NCI-H2029 (cell line): ENCODE data around the gene RPP21.

Experiments used
- DNase-seq: peaks from one replicate; lab custom pipeline; 2025; lab: John Stamatoyannopoulos, UW

The RPP21 gene

GRCh38 chr6:30344868-30345671 lies at the start of gene RPP21:
RPP21 (plus strand) TSS chr6:30345156; CDS start chr6:30345172, 16 bp downstream.
- DNase-seq = peak; percentile 85

DNA sequence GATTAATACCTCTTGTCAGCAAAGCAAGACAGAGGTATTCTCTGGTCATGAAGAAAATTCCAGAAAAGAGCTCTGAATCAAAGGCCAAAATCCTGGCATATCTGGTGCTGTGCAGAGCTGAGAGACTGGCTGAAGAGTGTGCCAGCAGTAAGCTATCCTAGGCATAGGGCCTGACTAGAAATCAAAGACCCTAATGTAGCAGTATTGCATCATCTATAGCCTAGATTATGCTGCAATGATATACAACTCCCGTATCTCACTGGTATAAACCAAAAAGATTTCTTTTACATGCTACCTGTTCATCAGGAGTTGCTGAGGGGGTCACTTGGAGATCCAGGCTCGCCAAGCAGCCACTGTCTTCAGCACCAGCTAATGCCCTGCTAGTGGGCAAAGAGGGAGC lies 49.1 kb upstream of the RPP21 start:
- no peak for DNase-seq

- no peak for DNase-seq
Measured at GRCh38 chr6:30304002-30304401, 41.0 kb upstream of the RPP21 start.

DNA sequence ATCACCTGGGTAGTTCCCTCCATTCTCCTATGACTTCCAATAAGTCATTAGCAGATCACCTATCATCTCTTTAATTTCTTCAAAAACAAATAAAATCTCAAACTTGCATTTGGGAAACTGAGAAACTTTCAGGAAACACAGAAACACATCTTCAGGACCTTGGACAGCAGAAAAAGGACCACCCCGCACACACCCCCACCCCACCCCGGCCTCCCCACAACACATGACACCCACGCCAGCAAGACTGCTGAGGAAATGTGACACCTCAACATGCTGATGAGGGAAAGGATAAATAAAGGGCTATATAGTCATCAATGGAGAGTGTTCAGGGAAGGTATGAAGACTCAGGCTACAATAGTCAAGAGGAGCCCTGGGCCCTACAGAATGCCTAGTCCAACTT lies 33.9 kb upstream of the RPP21 start:
- no peak for DNase-seq

DNA sequence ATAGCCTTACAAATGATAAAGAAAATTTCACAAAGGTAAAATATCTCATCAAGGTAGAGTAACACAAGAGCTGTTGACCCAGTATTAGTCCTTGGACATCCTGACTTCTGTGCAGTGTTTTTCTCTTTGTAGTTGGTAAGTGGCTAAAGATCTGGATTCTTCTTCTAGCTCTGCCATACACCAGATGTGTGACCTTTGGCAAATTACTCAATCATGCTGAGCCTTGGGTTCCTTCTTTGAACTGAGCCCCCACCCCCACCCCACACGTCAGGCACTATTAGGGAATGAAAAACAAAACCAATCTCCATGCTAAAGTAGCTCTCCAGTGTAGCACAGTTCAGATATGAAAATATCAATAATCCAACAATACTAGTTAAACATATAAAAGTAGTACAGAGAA lies 33.3 kb upstream of the RPP21 start:
- no peak for DNase-seq

DNA sequence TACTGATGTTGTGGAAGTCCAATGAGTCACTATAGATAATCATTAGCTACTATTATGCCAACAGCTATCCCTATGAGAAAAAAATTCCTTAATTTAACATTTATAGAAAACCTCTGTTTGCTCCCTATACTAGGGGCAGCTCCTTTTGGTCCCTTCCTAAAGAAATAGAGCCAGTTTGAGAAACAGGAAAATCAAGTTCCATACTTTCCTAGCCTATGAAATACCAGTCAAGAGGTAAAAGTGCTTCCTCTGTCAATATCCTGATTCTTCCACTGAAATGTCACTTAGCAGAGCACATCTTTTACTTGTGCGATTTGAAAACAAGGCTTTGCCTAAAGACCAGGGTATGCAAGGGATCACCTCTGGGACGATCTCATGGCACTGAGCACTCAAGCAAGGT lies 32.7 kb upstream of the RPP21 start:
- no peak for DNase-seq

DNA sequence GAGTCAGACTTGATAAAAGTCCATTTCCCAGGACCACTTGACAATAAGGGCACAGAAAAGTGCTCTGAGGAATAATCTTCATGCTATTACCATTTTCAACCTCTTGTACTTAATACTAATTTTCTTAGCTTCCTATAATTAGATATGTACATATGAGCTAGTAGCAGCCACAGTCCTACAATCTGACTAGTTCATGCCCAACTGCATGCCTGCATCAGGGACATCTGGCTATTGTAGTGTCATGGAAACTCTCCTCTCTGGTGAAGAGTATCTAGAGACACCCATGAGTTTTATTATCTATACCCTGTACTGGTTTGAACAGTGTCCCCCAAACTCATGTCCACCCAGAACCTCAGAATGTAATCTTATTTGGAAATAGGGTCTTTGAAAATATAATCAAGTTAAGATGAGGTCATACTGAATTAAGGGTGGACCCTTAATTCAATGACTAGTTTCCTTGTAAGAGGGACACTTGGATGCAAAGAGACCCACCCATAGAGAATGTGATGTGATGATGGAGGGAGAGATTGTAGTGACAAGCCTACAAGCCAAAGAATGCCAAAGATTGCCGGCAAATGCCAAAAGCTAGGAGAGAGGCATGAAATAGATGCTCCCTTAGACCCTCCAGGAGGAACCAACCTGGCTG lies 32.2 kb upstream of the RPP21 start:
- DNase-seq = no peak

GRCh38 chr6:30315156-30315555 lies 29.8 kb upstream of the RPP21 start:
- DNase-seq = no peak

DNA sequence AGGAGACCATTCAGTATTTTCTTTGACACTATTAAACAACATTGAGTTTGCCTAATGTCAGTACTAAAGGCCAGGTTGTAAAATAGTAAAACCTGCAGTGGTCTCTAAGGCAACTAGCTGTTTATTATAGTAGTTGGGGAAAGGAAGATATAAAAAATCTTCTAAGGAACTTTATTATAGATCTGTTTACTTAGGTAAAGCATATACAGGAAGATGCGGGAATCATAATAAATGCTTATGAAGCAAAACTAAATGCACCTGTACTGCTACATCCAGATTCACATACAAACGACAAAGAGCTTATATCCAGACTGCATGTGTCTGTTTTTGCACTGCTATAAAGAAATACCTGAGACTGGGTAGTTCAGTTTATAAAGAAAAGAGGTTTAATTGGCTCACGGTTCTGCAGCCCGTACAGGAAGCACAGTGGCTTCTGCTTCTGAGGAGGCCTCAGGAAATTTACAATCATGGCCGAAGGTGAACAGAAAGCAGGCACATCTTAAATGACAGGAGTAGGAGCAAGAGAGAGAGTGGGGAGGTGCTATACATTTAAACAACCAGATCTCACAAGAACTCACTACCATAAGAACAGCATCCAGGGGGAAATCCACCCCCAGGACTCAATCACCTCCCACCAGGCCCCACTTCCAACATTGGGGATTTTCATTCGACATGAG lies 26.9 kb upstream of the RPP21 start:
- DNase-seq = no peak

- no peak for DNase-seq
Measured at GRCh38 chr6:30319146-30319835, 25.7 kb upstream of the RPP21 start.

- DNase-seq = no peak
Measured at GRCh38 chr6:30321692-30322388, 23.1 kb upstream of the RPP21 start.

DNA sequence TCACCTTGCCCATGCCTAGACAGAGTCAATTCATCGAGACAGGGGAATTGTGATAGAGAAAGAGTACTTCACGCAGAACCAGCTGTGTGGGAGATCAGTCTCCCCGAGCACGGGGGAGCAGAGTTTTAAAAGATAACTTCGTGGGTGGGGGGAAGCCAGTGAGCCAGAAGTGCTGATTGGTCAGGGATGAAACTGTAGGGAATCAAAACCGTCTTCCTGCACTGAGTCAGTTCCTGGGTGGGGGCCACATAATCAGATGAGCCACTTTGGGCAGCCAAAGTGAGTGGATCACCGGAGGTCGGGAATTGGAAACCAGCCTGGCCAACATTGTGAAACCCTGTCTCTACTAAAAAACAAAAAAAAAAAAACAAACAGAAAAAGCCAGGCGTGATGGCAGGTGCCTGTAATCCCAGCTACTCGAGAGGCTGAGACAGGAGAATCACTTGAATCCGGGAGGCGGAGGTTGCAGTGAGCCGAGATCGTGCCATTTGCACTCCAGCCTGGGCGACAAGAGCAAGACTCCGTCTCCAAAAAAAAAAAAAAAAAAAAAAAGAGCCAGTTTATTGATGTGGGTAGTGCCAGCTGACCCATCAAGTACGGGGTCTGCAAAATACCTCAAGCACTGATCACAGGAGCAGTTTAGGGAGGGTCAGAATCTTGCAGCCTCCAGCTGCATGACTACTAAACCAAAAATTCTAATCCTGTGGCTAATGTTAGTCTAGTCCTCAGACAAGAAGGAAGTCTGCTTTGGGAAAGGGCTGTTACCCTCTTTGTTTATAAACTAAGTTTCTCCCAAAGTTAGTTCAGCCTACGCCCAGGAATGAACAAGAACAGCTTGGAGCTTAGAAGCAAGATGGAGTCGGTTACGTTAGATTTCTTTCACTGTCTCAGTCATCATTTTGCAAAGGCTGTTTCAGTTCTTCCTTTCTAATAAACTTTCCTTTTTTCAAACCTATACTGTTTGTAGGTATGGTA lies 22.1 kb upstream of the RPP21 start:
- DNase-seq = peak; percentile 24

- no peak for DNase-seq
Measured at GRCh38 chr6:30323806-30324205, 21.1 kb upstream of the RPP21 start.

- no peak for DNase-seq
Measured at GRCh38 chr6:30325150-30325872, 19.6 kb upstream of the RPP21 start.

- peak; percentile 80 for DNase-seq
Measured at GRCh38 chr6:30325873-30326525, 19.0 kb upstream of the RPP21 start.

GRCh38 chr6:30326526-30327231 lies 18.3 kb upstream of the RPP21 start, which contains the start of gene TRIM39:
TRIM39 (plus strand) TSS chr6:30326927; CDS start chr6:30329318, 2,391 bp downstream.
- DNase-seq = peak; percentile 80

DNA sequence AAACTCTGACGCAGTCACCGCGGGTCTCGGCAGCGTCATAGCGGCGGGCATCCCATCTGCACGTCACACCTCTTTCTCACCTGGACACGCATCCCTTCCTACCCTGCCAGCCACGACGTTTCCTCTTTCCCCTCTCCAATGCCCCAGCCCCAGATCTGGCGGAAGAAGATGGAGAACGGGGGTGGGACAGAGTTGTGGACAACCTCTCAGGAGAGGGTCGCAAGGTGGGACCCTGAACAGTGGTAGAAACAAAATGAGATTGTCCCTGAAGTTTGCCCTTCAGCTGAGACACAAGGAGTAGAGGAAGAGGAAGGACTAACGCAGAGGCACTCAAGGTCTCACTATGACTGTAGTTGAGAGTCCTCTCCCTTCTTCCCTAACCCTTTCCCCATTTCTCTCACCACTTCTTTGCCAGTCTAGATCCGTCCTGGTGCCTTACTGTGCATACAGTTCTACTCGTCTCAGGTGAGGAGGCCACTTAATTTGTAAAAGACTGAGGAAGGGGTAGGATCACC lies 17.7 kb upstream of the RPP21 start:
- no peak for DNase-seq

DNA sequence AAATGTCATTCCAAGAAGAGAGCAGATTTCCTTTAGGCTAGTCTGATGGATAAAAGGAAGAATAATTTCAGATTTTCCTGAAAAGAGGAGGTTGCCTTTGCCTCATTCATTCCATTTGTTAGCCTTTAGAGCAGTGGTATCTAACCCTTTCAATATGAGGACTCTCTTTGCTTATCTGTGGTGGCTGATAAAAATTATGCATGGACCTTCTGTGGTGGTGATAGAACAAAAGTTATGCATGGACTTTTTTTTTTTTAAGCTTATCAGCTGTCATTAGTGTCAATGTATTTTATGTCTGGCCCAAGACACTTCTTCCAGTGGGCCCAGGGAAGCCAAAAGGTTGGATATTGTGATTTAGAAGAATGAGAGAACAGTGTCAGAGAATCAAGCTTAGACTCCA lies 16.6 kb upstream of the RPP21 start:
- no peak for DNase-seq
